CD4-positive, alpha-beta T cell treated with Interferon alpha-2 for 1 hour (primary cell): ENCODE data around the gene LRRC17.
"Not testable (repeated sequence)": the region's sequence is repeated elsewhere in the genome, so short reads cannot be mapped to it uniquely, and the experiment has no call there.

Source experiments
- DNase-seq, 2 donors: peaks; one replicate each; pipeline ENCODE4 v3.0.0-alpha.2; 2020 to 2022

LRRC17 gene

DNA sequence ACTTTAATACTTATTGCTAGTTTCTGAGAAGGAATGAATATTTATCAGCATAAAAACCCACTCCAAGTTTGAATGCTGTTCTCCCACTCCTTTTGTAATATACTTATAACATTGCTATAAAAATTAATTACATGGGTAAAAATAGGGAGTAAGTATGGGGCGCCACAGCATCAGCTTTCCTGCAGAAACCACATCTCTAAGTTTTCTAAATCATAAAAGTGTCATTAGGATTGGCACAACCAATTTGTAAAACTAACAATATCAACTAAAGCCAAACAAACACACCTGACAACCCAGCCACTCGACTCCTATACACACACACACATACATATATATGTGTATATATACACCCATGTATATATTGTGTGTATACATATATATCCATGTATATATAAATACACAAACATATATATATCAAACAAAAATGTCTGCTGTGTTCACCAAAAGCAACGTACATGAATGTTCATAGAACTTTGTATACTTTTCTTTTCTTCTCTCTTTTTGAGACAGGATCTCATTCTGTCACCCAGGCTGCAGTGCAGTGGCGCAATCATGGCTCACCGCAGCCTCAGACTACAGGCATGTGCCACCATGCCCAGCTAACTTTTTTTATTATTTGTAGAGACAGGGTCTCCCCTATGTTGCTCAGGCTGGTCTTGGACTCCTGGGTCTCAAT, 14.8 kb upstream of the LRRC17 start:
- no peak for DNase-seq

DNA sequence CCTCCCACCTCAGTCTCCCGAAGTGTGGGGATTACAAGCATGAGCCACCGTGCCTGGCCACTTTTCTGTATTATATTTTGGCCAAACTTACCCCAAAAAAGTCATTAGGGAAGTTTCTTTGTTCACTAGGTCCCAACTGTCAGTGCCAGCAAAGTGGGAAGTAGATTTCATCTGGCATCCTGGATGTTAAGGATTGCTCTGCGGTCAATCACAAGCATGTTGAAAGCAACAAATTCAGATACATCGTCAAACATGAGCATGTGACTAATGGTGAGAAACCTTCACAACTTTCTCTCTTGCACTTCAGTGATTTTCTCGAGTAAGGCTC, 14.3 kb upstream of the LRRC17 start:
- DNase-seq: no peak

DNA sequence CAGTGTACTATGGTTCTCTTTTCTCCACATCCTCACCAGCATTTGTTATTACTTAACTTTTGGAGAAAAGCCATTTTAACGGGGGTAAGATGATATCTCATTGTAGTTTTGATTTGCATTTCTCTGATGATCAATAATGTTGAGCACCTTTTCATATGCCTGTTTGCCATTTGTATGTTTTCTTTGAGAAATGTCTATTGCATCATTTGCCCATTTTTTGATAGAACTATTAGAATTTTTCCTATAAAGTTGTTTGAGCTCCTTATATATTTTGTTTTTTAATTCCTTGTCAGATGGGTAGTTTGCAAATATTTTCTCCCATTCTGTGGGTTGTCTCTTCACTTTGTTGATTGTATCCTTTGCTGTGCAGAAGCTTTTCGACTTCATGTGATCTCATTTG, 10.7 kb upstream of the LRRC17 start:
- not testable (repeated sequence) for DNase-seq

DNA sequence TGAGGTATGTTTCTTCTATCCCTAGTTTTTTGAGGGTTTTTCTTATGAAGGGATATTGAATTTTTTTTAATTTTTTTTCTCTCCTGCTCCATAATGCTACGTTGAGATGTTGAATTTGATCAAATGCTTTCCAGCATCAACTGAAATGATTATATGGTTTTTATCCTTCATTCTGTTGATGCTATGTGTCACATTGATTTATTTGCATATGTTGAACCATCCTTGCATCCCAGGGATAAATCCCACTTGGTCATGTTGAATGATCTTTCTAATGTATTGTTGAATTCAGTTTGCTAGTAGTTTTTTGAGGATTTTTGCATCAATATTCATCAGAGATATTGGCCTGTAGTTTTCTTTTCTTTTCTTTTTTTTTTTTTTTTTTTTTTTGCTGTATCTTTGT, 9.2 kb upstream of the LRRC17 start:
- DNase-seq: not testable (repeated sequence)

DNA sequence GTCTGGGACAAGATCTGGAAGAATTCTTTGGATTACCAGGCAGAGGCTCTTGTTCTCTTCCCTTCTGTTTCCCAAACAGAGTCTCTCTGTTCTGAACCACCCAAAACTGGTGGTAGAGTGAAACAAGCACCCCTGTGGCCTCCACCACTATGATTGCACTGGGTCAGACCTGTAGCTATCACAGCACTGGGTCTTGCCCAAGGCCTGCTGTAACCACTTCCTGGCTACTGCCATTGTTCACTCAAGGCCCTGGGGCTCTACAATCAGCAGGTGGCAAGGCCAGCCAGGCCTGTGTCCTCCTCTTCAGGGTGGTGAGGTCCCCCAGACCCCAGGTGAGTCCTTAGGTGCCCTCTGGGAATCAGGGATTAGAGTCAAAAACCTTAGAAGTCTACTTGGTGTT, 4.1 kb upstream of the LRRC17 start:
- no peak for DNase-seq

DNA sequence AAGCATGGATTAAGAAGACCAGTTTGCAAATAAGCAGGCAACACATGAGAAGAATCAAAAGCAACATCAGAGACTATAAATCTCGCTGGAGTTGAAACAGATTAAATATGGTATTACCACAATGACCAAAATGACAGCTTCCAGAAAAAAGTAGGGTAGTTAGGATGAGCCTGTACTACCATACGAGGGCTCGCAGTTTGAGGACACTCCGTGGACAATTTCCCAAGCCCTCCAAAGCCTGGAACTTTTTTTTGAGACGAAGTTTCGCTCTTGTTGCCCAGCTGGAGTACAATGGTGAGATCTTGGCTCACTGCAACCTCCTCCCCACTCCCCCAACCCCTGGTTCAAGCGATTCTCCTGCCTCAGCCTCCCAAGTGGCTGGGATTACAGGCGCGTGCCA, 1.0 kb downstream of the LRRC17 start:
- no peak for DNase-seq

DNA sequence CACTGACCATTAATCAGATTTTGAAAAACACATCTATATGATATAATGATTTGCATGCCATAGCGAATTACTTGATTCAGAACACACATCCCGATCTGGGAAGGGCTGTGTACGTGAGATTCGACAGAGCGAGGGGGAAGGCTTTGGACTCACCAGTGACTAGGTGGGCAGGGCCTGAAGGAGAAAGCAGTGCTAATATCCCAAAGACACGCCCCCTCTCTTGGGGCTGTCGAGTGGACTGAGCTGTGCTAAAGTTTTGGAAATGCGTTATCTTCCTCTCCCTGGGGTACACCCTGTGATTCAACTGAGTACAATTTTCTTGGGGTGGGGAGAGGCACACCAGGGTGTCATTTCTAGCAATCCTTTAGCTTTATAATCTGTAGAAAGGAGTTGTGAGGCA, 1.8 kb downstream of the LRRC17 start:
- DNase-seq: no peak

DNA sequence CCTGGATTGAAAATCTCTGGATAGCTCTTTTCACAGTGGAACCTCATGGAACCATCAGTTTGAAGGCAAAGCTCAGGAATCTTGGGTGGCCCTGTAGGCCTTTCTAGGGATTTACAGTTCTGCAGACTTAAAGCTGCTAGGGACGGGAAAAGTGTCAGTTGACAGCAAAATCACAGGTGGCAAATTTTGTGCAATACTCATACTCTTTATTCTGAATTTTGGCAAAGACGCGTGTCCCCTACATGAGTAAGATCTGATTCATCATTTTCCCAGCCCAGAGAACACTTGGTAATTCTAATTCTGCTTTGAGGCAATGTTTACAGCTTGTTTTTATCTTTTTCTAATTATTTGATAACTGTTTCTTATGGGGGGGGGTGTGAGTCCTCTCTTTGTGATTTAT, 3.6 kb downstream of the LRRC17 start:
- no peak for DNase-seq

DNA sequence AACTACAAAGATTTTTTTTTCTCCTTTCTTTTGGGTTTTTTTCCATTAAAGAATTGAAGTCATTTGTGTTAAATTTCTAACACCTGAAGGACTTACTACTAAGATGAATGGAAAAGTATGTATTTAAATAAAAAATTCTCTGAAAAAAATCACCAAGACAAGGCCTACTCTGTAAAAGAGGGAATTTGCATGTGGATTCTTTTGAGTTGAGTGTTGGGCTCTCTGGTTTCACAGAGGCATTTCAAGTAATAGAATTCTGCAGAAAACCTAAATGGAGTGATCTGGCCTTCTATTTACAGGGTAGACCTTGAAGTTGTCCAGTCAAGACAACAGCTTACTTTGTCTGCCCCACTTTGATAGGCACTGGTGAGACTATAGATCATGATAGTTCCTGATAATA, 4.1 kb downstream of the LRRC17 start:
- DNase-seq: no peak

DNA sequence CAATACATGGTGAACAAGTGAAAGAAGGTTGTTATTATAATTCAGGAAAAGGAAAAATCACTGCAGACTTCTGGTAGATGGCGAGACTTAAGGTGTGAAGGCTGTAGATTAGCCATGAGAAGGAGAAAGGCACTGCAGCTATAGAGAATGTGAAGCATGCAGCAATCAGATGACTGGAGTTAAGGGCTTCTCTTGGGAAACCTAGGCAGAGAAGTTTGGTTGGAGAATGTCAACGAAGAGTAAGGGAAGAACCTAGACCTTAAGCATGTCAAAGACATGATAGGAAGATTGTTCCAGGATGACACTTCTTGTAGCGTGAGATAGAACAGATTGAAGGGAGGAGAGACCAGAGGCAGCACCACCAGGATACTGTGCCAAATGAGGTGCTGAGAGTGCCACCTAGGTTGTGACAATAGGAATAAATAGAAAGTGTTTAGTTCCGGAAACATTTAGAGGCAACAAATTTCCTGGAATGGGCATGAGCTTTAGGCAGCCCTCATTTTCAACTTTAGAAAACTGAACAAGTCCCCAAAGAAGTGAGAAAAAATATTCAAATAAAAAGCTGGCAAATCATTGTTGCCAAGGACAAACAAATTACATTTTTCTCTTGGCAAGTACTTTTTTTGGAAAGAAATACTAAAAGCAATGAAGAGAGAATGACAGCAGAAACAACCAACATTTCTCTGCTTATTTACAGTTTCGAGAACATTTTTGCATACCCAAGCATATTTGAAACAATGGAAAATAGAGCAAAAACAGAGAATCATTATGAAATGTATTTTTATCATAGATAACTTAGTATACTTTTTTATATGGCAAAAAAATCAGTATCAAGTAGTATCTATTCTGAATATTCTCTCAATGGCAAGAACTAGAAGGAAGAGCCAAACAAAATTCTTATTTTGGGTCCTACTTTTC, 4.9 kb downstream of the LRRC17 start:
- no peak for DNase-seq

DNA sequence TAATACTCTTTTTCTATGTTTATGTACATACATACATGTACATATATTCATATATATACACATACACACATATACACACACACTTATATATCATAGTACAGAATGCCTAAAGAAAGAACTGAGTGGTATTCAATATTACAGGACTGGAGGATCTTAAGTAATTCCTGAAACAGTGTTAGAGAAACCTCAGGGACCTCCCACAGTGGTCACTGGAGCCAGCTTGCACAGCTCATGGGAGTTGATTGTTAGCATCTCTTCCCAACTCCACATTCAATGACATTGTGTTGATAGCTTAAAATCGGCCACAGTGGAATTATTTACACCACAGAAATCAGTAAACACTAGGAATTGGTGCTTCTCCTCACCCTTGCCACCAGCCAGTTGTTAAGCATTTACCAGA, 6.0 kb downstream of the LRRC17 start:
- no peak for DNase-seq

DNA sequence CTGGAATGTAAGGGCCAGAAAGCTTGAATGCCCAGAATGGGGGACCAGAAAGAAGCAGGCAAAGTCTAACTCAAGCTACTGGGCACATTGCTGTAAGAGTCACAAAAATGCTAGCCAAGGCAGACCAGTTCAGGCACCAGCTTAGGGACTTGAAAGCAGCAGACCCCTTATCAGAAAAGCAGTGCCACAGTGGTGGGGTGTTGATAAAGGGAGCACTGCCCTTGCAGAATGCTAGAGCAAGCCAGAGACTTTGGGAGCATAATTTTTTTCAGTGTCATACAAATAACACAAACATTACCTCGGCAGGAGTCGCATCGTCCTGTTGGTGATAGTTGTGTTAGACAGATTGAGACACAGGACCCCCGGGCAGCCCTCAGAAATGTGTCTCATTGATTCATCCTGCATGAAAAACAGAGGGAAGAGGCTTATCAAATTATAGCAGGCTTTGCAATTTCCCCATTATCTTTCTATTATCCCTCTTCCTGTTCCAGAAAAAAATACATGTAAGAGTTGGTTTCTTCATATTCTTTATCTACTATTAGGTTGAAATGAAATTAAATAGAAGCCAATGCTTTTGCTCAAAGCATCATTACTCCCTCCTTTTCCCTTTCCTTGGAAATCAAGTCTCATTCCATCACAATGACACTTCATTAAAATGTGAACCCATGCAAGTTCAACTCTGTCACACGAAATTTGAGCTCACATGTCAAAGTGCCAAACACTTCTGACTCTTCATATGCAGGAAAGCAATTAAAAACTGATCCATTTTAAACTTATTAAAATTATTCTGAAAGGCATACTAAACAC, 13.4 kb downstream of the LRRC17 start:
- DNase-seq: no peak

DNA sequence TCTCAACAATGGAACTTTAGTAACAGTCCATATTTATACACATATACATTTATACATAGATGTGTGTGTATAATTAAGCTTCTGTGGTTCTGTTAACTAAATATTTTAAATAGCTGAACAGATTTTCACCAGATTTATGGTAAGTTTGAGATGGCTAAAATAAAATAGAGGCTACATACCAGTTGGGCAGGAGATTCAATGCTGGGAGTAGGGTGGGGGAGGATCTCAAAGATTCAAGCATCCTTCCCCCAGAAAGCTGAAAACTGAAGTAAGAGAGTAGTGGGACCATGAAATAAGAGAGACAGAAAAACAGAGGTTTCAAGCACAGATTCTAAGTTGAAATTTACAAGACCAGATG, 14.0 kb downstream of the LRRC17 start:
- no peak for DNase-seq

DNA sequence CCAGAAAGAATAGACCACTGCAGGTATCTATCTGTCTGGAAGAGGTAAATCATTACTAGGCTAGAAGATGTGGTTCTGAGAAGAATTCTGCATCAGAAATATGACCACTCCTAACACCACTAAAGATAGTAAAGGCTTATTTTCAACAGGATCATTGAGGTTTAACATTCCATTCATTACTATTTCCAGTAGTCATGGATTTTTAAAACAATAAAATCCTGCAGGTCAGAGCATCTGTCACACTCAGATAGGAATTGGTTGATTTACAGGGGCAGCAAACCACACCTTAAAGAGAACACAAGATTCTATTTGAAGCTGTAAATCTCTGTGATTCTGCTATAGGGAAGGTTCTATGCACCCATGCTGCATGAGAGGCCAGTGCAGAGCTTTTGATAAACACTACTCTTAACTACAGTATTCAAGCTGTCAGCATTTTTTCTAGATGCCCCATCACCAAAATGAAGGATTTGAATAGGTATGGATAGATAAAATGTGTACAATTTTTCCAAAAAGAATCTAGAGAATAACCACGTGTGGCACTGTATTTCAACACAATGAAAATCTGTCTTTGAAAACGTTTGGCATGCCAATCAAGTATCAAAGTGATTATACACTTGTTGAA, 14.6 kb downstream of the LRRC17 start:
- no peak for DNase-seq

DNA sequence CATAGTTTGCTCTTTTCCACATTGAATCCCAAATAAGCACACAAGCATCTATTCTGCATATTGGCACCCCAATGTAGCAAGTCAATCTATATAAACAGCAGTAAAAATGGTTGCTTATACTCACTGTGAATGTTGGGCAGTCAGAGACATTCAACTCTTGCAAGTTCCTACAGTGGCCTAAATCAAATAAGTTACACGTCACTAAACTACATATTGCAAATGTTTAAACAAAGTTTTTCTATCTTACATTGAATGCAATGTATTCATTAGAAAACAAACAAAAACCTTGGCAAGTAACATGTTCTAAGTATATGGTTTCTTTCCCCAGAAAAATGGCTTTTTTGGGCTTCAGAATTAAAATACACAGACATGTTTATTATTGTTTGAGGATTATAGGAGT, 19.0 kb downstream of the LRRC17 start:
- no peak for DNase-seq

DNA sequence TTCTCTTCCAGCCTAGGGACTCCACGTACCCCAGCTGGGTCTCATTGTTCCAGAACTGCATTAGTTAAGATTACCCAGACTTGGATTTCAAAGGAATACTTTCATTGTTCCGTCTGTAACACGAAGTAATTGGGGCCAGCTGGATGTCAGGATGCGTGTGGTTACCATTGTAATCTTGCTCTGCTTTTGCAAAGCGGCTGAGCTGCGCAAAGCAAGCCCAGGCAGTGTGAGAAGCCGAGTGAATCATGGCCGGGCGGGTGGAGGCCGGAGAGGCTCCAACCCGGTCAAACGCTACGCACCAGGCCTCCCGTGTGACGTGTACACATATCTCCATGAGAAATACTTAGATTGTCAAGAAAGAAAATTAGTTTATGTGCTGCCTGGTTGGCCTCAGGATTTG, 21.0 kb downstream of the LRRC17 start:
- no peak for DNase-seq

DNA sequence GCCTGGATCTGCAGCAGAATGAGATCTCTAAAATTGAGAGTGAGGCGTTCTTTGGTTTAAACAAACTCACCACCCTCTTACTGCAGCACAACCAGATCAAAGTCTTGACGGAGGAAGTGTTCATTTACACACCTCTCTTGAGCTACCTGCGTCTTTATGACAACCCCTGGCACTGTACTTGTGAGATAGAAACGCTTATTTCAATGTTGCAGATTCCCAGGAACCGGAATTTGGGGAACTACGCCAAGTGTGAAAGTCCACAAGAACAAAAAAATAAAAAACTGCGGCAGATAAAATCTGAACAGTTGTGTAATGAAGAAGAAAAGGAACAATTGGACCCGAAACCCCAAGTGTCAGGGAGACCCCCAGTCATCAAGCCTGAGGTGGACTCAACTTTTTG, 21.4 kb downstream of the LRRC17 start:
- DNase-seq: no peak

DNA sequence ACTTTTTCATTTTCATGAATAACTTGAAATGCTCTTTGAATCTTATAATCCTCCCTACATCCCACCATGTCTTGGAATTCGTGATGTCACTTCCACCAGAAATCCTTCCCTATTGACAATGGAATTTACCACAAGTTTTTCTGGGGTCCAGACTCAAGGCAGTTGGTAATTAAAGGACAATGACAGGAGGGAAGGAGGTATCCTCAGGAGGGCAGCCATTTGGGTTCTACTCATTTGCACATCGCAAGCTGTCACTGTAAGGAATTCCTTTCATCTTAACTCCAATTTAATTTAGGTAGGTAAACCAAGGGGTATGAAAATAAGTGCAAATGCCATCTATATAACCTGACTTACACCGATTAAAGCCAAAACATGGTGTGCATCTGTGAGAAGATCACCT, 21.9 kb downstream of the LRRC17 start:
- DNase-seq: no peak

DNA sequence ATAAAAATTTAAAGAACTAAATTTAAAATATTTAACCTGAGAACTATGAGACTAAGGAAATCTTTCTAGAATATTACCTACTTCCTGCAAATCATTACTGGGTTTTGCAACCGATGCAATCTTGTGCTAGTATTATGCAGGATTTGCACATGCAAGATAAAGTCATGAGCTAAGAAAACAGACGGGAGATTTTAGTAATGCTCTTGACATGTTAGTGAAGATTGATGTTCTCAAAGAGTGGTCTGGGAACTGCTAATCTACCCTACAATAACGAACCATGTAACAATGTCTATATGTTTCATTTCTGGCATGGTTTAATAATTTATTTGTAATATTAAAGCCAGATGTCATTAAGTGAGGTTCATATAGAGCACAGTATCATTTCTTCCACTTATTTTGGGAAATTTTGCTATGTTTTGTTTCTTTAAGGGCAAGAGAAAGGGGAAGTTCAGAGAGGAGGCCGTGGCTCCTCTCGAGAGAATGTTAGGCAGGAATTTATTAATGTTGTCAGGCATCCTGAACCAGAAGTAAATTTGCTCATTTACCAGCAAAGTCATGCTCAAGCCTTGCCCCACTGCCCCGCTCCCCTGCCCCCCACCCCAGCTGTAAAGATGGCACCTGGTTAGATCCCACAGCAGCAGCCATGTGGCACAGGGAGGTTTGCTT, 22.8 kb downstream of the LRRC17 start:
- DNase-seq: no peak

DNA sequence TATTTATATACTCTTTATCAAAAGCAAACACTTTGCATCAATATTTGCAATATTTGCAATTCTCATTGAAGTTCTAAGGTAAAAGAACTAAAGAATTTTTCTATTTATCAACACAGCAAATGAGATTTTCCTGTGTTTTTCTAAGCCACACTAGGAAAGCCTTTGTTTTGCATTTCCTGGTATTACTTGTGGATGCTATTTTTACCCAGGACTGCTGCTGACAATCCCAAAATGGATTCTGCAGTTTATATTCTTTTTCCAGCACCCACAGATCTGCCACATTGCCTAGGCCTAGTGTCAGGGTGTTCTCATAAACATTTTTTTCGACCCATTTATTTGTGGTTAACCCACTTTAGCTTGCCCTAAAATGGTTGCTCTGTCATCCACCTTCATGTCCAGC, 25.9 kb downstream of the LRRC17 start:
- DNase-seq: no peak

DNA sequence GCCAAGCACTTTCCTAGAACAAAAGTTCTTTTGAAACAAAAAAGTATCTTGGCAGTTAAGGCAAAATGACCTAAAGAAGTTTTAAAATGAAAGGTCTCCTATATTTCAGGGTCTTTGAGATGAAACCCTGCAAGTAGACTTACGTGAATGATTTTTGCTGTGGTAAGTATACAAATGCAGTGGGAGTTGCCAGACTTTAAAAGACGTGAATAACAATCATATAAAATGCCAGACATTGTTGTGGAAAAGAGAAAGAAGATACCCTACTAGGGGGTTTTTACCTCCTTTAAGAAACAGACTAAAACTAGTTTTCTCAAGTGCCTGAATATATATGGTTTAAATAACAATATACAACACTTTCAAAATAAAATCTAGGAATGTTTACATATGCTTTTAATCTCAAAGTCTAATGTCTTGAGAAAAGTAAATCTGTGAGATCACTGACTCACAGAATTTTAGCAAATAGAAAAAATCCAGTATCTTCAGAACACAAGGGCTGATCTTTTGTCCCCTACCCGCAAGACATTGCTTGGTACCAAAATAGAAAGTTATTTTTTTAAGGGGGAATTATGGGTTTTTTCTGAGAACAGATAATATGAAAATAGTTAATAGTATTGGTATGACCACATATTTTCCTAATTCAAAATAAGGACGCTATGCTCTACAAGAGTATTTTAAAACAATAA, 29.5 kb downstream of the LRRC17 start:
- DNase-seq: no peak

DNA sequence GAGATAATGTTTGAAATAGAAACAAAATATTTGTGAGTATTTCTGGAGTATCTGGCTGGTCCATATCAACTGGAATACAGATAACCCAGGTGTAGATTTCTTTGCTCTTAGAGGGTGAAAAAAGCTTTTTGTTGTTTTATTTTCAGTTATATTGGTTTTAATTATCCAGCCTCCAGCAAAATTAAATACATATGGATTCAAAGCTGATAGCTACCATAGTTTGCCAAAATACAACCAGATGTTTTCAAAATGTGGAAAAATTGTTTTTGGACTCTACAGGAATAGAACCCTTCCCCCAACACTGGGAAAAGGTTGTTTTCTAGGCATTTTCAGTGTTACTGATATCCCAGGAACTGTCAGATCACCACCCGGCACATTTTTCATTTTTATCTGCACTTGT, 30.1 kb downstream of the LRRC17 start:
- no peak for DNase-seq
